HG02973 (cell line): ENCODE results near the gene ZC3H7B.
"Not testable (repeated sequence)": the region's sequence is repeated elsewhere in the genome, so short reads cannot be mapped to it uniquely, and the experiment has no call there.

Experiments used
- ATAC-seq: cut with Tn5 transposase; IDR thresholded peaks from one replicate; pipeline ENCODE4 v1.9.1; 2021; ENCODE audit warnings: moderate library complexity; ENCODE audit not compliant: unreplicated experiment

ZC3H7B gene

GRCh38 chr22:41286639-41287091, 14.7 kb upstream of the ZC3H7B start:
- ATAC-seq: peak; percentile 10

GRCh38 chr22:41288245-41288946, 12.9 kb upstream of the ZC3H7B start:
- no peak for ATAC-seq

- no peak for ATAC-seq
Observed at GRCh38 chr22:41289671-41290070, 11.7 kb upstream of the ZC3H7B start.

- ATAC-seq: no peak
Observed at GRCh38 chr22:41290262-41291221, 10.8 kb upstream of the ZC3H7B start.

- ATAC-seq: not testable (repeated sequence)
Observed at GRCh38 chr22:41294816-41295215, 6.5 kb upstream of the ZC3H7B start.

GRCh38 chr22:41296826-41297667, 4.3 kb upstream of the ZC3H7B start:
- no peak for ATAC-seq

- no peak for ATAC-seq
Observed at GRCh38 chr22:41300661-41301060, 664 bp upstream of the ZC3H7B start.

GRCh38 chr22:41302021-41302767, 869 bp downstream of the ZC3H7B start:
- ATAC-seq: peak; percentile 15

GRCh38 chr22:41302811-41303210, 1.5 kb downstream of the ZC3H7B start:
- ATAC-seq: no peak

GRCh38 chr22:41305646-41306045, 4.3 kb downstream of the ZC3H7B start:
- ATAC-seq: no peak

- no peak for ATAC-seq
Observed at GRCh38 chr22:41308054-41308453, 6.7 kb downstream of the ZC3H7B start.

- ATAC-seq: no peak
Observed at GRCh38 chr22:41308544-41308947, 7.2 kb downstream of the ZC3H7B start.

GRCh38 chr22:41310336-41310735, 9.0 kb downstream of the ZC3H7B start:
- ATAC-seq: no peak

- no peak for ATAC-seq
Observed at GRCh38 chr22:41311487-41311886, 10.2 kb downstream of the ZC3H7B start.

GRCh38 chr22:41314821-41315220, 13.5 kb downstream of the ZC3H7B start:
- no peak for ATAC-seq

- no peak for ATAC-seq
Observed at GRCh38 chr22:41315586-41315985, 14.3 kb downstream of the ZC3H7B start.

GRCh38 chr22:41320416-41321240, 19.3 kb downstream of the ZC3H7B start:
- no peak for ATAC-seq

GRCh38 chr22:41324821-41325528, 23.6 kb downstream of the ZC3H7B start:
- ATAC-seq: no peak

GRCh38 chr22:41327124-41327523, 25.8 kb downstream of the ZC3H7B start:
- no peak for ATAC-seq
